GM21526 (cell line): Measurements from ENCODE around the gene GPSM1.

Experiments used
- ATAC-seq: cut with Tn5 transposase; IDR thresholded peaks from one replicate; pipeline ENCODE4 v1.9.1; 2021; ENCODE audit warnings: moderate library complexity; ENCODE audit not compliant: unreplicated experiment, low FRiP score

The GPSM1 gene

GRCh38 chr9:136329636-136330405 is 2.5 kb downstream of the GPSM1 start:
- ATAC-seq: no peak

- ATAC-seq: no peak
These were observed 3.2 kb downstream of the GPSM1 start for GRCh38 chr9:136330406-136330990.

- ATAC-seq: no peak
These were observed 3.7 kb downstream of the GPSM1 start for GRCh38 chr9:136331030-136331429.

DNA sequence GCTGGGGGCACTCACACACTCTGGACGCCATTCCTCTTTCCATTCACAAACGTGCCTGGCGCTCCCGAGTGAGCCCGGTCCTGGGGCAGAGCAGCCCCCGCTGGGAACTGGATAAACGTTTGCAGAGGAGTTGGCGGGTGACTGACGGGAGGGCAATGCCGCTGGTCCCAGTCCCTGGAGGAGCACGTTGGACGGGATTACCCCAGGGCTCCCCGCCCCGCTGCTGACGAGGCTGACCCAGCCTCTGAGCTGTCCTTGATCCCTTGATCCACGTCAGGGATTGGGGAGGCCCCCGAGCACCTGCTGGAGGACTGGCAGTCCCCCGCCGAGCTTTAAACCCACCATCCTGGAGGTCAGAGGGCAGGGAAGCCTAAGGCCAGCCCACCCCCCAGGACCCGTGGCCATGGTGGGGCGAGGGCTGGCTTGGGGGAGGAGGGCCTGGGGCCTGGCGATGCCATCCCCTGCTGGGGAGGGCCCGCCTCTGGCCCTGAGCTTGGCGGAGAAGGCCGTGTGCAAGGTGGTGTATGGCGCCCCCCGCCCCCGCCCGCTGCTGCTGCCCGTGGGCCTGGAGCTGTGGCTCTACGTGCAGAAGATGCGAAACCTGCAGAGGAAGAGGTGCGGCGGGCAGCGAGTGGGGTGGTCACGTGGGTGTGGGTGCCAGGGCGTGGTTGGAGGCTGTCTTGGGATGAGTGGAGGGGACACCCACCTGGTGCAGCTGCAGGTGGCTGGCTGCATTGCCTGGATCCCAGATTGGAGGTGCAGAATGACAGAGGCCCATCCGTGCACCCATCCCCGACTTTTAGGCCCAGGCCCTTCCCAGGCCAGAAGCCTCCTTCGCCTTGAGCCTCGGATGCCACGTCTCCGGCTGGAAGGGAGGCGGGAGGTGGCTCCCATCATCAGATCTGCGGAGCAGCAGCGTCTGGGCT is 4.5 kb downstream of the GPSM1 start:
- no peak for ATAC-seq

GRCh38 chr9:136332482-136332983 is 5.2 kb downstream of the GPSM1 start:
- no peak for ATAC-seq

DNA sequence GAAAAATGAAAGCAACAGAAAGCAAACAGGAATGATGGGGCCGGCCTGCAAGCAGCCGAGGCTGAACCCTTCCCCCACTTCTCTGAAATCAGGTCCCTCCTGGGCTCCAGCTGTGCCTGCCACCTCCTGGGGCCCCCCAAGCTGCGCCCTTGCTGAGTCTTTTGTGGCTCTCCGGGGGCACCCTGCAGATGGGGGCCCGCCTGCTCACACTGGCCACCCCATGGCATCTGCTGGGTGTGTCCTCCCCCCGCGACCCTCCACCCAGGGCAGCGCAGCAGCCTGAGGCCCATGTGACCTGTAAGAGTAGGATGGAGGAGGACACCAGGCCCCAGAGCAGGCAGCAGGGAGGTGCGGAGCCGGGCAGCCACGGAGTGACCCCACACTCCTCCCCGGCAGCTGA is 5.7 kb downstream of the GPSM1 start:
- ATAC-seq: no peak

- no peak for ATAC-seq
These were observed 6.1 kb downstream of the GPSM1 start for GRCh38 chr9:136333486-136333885.

DNA sequence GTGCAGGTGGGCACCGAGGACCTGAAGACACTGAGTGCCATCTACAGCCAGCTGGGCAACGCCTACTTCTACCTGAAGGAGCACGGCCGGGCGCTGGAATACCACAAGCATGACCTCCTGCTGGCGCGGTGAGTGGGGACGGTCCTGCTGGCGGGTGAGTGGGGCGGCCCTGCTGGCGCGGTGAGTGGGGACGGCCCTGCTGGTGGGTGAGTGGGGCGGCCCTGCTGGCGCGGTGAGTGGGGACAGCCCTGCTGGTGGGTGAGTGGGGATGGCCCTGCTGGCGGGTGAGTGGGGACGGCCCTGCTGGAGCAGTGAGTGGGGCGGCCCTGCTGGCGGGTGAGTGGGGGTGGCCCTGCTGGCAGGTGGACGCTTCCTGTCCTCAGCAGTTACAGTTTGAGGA is 7.2 kb downstream of the GPSM1 start:
- ATAC-seq: no peak

GRCh38 chr9:136335296-136336155 is 8.2 kb downstream of the GPSM1 start:
- ATAC-seq: no peak

DNA sequence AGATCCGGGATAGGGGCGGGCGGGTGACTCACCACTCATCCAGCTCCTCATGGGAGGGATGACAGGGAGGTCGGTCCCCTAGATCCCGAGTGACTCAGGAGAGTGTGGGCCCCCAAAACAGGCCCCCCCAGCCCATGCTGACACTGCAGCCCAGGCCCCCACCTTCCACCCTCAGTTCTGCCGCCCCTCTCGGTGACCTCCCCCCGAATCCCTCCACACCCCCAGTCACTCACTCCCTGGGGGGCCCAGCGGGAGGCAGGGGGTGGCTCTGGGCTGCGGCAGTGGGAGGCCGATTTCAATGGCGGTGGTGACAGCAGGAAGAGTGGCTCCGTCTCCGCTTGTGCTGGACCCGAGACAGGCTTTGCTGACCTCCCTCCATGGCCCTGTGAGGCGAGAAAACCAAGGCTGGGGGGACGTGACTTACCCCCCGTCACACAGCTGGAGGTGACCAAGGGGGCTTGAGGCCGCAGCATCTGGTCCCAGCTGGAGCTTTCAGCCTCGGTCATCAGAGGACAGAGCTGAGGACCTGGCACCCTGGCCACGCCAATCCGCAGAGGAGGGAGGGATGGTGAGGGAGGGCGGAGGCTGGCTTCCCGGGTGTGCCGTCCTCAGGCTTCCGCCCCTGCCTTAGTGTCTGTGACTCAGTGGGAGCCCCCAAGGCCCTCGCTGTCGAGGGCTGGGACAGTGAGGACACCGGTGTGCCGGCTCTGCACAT is 9.0 kb downstream of the GPSM1 start:
- ATAC-seq: no peak

DNA sequence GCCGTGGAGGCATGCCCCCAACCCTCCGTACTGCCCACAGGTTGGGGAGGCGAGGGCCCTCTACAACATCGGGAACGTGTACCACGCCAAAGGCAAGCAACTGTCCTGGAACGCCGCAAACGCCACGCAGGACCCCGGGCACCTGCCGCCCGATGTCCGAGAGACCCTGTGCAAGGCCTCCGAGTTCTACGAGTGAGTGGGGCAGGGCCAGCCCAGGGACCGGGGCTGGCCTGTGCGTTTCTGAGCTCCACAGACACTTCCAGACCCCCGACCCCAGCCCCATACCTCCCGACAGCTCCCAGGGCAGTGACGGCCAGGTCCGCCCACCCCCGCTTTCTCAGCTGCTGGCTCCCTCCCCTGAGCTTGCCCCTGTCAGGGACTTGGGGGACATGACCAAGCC is 9.5 kb downstream of the GPSM1 start:
- ATAC-seq: no peak

DNA sequence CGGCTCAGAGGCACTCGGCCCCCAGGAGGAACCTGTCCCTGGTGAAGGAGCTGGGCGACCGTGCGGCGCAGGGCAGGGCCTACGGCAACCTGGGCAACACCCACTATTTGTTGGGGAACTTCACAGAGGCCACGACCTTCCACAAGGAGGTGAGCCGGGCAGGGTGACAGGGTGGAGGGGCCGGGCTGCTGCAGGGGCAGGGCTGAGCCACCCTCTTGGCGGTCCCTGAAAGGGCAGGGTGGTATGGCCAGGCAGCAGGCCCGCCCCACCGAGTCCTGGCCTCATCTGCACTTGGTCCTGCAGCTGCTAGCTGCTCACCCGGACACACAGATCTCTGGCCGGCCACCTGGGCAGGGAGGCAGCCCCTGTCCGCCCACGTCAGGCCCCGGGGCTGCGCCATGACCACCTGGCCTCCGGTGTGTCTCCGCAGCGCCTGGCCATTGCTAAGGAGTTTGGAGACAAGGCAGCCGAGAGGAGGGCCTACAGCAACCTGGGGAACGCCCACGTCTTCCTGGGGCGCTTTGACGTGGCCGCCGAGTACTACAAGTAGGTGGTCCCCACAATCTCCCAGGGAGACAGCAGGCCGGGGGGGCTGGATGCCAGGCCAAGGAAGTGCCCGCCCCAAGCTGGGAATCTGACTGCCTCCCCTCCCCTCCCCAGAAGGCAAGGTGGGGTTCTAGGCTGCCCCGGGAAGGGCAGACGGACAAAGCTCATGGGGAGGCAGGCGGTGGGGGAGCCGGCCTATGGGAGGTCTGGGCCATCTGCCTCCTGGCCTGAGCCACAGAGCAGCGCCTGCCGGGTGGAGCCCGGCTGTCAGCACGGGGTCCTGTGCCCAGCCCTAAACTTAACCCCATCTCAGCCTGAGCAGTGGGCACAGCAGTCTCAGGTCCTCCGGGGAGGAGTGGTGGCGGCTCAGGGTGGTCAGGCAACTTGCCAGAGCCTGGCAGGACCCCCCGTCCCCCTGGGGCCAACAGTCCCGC is 10.4 kb downstream of the GPSM1 start:
- no peak for ATAC-seq

DNA sequence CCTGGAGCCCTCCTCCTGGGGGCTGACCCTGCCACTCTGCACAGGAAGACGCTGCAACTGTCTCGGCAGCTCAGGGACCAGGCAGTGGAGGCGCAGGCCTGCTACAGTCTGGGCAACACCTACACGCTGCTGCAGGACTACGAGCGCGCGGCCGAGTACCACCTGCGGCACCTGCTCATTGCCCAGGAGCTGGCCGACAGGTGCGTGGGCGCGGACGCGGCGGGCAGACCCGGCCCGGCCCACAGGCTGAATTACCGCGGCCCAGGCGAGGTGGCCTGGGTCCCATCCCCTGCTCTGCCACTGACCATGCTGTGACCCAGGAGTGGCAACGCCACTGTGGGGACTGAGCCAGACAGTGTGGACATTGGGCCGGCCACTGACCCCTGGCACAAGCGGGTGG is 11.2 kb downstream of the GPSM1 start:
- no peak for ATAC-seq

DNA sequence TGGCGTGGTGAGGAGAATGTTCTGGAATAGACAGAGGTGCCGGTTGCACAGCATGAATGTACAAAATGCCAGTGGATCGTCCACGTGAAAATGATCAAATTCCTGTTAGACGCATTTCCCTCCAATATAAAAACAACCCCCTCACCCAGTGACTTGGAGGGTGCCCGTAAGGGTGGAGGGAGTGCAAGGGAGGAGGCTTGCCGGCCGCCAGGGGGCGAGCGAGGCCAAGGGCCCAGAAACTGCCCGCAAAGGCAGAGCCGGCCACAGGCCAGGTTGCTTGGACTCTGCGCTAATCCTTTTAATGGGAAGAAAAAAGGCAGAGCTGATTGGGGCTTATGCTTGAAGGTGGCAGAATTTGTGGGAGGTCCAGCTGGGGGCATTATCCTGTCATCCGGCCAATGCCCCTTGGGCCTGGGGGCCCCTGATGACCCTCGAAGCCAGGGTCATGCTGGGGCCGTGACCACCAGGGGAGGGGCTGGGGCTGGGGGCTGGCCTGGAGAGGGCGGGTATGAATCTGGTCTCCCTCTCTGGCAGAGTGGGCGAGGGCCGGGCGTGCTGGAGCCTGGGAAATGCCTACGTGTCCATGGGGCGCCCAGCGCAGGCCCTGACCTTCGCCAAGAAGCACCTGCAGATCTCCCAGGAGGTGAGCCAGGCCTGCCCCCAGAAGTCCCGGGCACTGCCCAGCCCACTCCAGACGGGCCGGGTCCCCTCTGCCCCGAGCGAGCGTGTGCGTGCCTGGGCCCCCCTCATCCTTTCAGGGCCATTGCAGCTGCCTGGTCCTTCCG is 12.0 kb downstream of the GPSM1 start:
- no peak for ATAC-seq

DNA sequence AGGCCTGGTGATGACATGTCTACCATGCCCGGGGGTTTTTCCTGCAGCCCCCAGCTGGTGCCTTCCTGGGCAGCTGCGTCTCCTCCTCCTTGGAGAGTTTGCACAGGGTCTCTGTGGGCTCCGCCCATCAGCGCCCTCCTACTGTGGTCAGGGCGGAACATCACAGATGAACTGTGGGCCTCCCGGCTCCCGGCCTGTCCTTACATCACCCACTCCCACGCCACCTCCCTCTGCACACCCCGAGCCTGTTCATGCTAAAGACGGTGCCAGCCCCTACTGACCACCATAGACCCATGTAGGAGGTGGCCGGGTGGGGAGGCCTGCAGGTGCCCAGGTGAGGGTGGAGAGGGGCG is 12.6 kb downstream of the GPSM1 start:
- no peak for ATAC-seq

GRCh38 chr9:136340356-136341041 is 13.2 kb downstream of the GPSM1 start:
- no peak for ATAC-seq

DNA sequence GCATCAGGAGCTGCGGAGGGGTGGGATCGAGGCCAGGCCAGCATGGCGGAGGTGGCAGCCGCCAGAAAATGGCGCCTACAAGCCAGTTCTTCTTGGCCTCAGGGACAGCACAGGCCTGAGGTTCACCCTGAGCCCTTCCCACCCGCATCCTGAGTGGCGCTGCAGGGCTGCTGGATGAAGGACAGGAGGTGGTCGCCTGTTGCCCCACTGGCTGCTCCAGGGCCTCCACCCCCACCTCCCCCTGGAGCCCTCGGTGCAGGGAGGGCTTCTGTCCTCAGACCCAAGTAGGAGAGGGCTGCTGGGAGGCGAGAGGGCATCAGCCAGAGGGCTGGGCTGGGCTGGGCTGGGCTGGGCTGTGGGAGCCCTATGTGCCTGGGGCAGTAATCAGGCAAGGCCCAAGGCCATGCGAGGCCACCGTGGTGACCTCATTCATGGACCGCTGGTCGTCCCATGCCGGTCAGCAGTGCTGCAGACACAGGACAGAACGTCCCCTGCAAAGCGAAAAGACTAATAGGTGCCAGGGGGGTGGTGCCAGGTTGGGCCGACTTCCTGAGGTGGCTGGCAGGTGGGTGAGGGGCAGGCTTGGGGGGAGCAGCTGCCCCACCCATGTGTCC is 13.8 kb downstream of the GPSM1 start:
- no peak for ATAC-seq
